HG02763 (cell line): ENCODE data around the gene AVEN.
"Not testable (repeated sequence)": the region's sequence is repeated elsewhere in the genome, so short reads cannot be mapped to it uniquely, and the experiment has no call there.

Experiments
- ATAC-seq: cut with Tn5 transposase; IDR thresholded peaks from one replicate; pipeline ENCODE4 v1.9.1; 2021; ENCODE audit warnings: mild to moderate bottlenecking, moderate library complexity; ENCODE audit not compliant: unreplicated experiment

The AVEN gene, protein sequence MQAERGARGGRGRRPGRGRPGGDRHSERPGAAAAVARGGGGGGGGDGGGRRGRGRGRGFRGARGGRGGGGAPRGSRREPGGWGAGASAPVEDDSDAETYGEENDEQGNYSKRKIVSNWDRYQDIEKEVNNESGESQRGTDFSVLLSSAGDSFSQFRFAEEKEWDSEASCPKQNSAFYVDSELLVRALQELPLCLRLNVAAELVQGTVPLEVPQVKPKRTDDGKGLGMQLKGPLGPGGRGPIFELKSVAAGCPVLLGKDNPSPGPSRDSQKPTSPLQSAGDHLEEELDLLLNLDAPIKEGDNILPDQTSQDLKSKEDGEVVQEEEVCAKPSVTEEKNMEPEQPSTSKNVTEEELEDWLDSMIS

DNA sequence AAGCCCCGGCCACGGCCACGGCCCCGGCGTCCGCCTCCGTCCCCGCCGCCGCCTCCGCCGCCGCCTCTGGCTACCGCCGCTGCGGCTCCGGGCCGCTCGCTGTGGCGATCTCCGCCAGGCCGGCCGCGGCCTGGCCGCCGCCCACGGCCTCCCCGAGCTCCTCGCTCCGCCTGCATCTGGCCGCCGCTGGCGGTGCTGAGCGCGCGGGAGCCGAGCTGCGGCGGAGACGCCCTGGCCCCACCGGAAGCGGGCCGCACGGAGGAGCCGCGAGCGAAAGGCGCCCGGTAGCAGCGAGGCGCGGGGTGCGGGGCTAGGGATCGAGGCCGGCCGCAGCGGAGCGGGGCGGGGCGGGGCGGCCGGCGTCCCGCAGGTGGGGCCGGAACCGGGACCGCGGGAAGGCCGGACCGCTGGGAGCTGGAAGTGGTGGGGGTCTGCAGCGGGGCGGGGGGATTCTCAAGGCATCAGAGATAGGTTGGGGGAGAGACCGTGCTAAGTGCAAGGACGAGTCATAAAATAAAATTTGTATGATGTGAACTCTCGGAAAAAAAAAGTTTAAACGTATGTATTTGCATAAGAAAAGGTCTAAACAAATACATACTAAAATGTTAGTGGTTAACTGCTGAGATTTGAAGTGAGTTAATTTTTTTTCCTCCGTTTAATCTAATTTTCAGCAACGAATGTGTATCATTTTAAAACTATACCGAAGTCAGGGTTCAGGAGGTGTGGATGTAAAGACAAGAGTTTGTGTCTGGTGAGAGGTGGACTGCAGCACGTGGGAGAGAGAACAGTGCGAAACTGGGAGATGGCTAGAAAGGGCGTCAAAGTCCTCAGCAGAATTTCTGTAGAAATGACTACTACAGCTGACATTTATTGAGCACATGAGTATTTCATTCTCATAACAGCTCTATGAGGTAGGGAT lies at the start of gene AVEN:
Gene AVEN, minus strand, starts transcription at position 334 of the 919 bp plus-strand sequence. Its CDS starts 158 bp downstream, at position 176.
- peak; percentile 48 for ATAC-seq

DNA sequence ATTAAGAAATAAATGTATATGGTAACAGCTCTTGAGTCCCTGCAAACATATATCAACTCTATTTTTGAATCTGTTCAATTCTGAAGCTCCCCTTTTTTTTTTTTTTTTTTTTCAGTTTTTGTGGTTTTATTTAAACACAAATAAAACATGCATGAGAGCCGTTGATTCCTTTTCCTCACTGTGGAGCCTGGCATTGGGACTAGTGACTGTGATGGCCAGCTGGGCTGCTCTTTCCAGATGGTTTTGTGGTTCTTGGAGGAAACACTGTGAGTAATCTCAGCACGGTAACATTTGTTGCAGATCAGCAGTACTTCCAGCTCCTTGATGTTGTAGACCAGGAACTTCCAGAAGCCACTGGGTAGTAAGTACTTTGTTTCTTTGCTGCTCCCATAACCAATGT lies 46.7 kb upstream of the AVEN start:
- no peak for ATAC-seq

GRCh38 chr15:34084086-34084485 lies 45.1 kb upstream of the AVEN start:
- no peak for ATAC-seq

GRCh38 chr15:34079904-34080303 lies 40.9 kb upstream of the AVEN start:
- ATAC-seq, result no peak

- no peak for ATAC-seq
Observed at GRCh38 chr15:34078900-34079299, 39.9 kb upstream of the AVEN start.

- ATAC-seq, result no peak
Observed at GRCh38 chr15:34076785-34077184, 37.8 kb upstream of the AVEN start.

DNA sequence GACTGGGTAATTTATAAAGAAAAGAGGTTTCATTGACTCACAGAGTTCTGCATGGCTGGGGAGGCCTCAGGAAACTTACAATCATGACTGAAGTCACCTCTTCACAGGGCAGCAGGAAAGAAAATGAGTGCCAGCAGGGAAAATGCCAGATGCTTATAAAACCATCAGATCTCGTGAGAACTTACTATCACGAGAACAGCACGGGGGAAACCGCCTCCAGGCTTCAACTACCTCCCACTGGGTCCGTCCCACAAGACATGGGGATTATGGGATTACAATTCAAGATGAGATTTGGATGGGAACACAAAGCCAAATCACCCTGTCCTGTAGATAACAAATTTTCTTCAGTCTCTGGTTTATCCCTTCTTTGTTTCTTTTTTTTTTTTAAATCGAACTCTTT lies 31.0 kb upstream of the AVEN start:
- ATAC-seq, result no peak

DNA sequence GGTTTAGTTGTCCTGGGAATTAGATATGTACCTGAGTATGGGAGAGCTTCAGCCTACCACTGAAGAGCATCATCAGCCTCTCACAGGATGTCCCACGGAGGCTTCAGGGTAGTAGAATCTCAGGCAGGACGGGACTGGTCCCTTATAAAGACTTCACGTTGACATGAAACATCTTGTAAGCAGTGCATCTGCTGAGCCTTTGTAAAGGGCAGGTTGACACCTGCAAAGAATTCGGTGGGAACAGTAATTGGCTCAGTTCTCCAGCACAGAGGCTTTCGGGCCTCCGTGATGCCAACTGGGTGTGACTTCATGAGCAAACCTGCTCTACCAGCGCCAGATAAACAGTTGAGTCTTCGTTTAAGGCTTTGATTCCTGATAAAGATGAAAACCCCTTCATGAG lies 26.9 kb upstream of the AVEN start:
- ATAC-seq, result no peak

DNA sequence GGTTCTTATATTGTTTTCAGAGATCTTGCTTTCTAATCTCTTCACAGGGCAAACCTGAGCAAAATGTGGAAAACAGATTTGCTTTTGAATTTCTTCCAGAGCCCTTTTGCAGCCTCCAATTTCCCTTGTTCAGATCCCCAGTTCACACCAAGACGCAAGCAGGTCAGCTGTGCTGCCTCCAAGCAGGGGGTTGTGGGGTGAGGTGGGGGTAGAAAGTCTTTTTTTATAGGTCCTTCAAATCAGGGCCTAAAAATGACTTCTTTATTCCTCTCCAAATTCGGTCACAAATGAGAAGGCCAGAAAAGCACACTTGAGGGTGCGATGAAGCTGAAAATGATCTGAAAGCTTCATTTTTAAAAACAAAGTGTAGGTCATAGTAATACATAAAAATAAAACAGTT lies 26.3 kb upstream of the AVEN start:
- ATAC-seq, result no peak

DNA sequence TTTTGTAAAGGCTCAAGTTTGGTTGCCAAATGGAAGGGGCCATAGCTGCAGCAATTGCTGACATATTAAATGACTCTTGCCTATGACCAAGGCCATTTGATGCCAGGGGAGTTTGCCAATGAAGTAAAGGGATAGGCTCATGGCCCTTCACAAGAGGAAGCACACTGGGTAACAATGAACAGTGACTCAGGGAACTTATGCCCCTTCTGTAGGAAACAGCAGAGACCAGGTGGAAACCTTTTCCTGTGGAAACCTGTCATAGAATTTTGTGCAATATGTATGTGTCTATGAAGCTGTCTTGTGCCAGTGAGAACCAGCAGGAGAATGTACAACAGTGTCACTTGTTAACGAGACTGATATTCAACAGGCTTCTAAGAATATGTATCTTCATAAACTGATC lies 25.4 kb upstream of the AVEN start:
- no peak for ATAC-seq

GRCh38 chr15:34059946-34060345 lies 20.9 kb upstream of the AVEN start:
- no peak for ATAC-seq

DNA sequence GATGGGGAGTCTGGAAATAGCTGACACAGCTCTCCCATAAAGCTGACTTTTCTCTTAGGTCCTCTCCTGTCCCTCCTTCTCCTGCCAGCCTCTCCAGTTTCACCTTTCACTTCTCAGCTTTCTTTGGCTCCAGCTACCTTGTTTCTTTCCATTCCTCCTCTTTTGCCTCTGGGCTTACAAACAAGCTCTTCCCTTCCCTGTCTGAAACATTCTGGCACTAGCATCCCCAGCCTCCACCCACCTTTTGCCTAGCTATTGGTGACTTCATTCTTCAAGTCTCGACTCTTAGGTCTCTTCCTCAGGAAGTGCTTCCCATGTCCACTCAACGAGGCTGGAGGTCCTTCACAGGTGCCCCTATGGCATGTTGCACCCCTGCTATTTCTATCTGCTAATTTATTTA lies 20.5 kb upstream of the AVEN start:
- ATAC-seq, result no peak

GRCh38 chr15:34056911-34057310 lies 17.9 kb upstream of the AVEN start:
- ATAC-seq, result no peak

DNA sequence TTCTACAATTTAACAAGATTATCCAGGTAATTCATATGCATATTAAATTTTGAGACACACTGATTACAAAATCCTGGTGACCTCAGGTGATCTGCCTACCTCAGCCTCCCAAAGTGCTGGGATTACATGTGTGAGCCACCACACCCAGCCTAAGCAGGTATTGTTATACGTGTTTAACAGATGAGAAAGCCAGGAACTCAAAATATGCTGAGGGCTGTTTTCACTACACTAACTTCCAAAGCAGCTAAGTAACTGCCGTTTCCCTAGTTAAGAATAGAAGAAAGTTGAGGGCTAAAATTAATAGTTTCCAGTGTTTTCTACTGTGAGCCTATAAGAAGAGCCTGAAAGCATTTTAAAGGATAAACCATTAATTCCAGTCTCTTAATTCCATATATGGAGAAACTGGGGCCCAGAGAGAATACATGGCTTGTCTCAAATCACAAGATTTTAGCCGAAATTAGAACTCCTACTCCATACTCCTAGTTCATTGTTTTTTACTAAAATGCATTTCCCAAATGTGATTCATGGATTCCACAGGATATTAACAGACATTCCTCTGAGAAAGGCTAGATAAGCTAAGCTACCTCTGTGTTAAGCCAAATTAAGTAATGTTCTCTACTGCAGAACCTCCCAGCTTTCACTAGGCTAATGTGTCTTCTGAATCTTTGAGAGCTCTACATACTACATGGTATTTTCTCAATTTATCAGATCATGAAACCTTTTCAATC lies 17.0 kb upstream of the AVEN start:
- ATAC-seq, result no peak

- no peak for ATAC-seq
Observed at GRCh38 chr15:34054081-34054707, 15.2 kb upstream of the AVEN start.

- not testable (repeated sequence) for ATAC-seq
Observed at GRCh38 chr15:34050385-34050784, 11.4 kb upstream of the AVEN start.

DNA sequence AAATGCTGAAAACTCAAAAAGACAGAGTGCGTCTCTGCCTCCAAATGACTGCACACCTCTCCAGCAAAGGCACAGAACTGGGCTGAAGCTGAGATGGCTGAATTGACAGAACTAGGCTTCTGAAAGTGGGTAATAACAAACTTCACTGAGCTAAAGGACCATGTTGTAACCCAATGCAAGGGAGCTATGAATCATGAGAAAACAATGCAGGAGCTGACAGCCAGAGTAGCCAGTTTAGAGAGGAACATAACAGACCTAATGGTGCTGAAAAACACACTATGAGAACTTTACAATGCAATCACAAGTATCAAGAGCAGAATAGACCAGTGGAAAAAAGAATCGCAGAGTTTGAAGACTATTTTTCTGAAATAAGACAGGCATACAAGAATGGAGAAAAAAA lies 10.1 kb upstream of the AVEN start:
- ATAC-seq, result no peak

- ATAC-seq, result no peak
Observed at GRCh38 chr15:34047893-34048775, 9.1 kb upstream of the AVEN start.

DNA sequence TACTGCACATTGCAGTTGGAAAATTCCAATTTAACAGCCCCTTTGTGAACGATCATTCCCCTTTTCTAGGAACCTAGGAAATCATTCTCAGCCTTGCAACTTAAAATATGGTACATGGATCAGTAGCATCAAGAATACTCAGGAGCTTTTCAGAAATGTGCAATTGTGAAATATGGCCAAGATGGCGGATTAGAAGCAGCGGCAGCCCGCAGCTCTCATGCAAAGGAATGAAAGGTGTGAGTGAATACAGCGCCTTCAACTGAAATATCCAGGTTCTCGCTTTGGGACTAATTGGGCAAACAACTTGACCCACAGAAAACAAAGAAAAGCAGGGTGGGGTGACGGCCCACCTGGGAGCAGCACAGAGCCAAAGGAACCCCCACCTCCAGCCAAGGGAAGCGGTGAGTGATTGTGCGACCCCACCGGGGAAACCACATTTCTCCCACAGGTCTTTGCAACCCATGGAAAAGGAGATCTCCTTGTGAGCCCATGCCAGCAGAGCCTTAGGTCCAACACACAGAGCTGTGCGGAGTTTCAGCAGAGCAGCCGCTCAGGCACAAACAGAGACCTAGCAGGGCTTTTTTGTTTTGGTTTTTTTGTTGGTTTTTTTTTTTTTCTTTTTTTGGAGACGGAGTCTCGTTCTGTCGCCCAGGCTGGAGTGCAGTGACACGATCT lies 7.6 kb upstream of the AVEN start:
- no peak for ATAC-seq
